Measurements from ENCODE around the gene THRB. TPM values are rescaled to one million over a fixed set of nuclear protein-coding genes. Genes with fewer than 3 reads are reported as not detected.

The THRB gene
- total RNA-seq, 6 donors from 2014 or later: 5.5 to 15.2 (median 12.0) TPM

- Histone ChIP-seq H3K9me3 (no peaks in the 10 kb centered on the region), H3K4me3 (no peak overlapping the region), H3K4me1 (peaks cover 0 to 6% (median 3%) of the 10 kb centered on the region in 4 donors), H3K36me3 (no peaks in the 10 kb centered on the region), H3K27ac (no peak overlapping the region), H3K27me3 (no peaks in the 10 kb centered on the region)
- DNase-seq: no peak
- ATAC-seq (ENCODE audit: low FRiP score in 2 of 2): no peak
- no peak for TF ChIP-seq POLR2A (IDR thresholded peaks at IDR 0.05)
- TF ChIP-seq EP300 (IDR thresholded peaks at IDR 0.05): no peak
- TF ChIP-seq CTCF (IDR thresholded peaks at IDR 0.05): no peak
- no peak for TF ChIP-seq POLR2AphosphoS5 (IDR thresholded peaks at IDR 0.05)
- 95 to 100% methylated on average over 1 of the region's 1 CpG for WGBS, 2 donors
These were observed 107.2 kb downstream of the THRB start for GRCh38 chr3:24387493-24387892.

GRCh38 chr3:24387000-24387399, 107.7 kb downstream of the THRB start:
- no peak for DNase-seq
- TF ChIP-seq POLR2AphosphoS5 (IDR thresholded peaks at IDR 0.05): no peak
- TF ChIP-seq EP300 (IDR thresholded peaks at IDR 0.05): no peak
- TF ChIP-seq CTCF (IDR thresholded peaks at IDR 0.05): no peak
- no peak for TF ChIP-seq POLR2A (IDR thresholded peaks at IDR 0.05)
- no peak overlapping the region for H3K27ac ChIP-seq

GRCh38 chr3:24386458-24386857, 108.2 kb downstream of the THRB start:
- 74 to 82% methylated on average over 3 of the region's 3 CpGs for WGBS, 2 donors
- peaks cover 0 to 6% (median 3%) of the 10 kb centered on the region in 4 donors for H3K4me1 ChIP-seq
- DNase-seq (no peak), ATAC-seq (ENCODE audit: low FRiP score in 2 of 2) (no peak)
- H3K9me3 ChIP-seq: no peaks in the 10 kb centered on the region
- TF ChIP-seq EP300 (IDR thresholded peaks at IDR 0.05) (no peak), POLR2A (IDR thresholded peaks at IDR 0.05) (no peak), CTCF (IDR thresholded peaks at IDR 0.05) (no peak), POLR2AphosphoS5 (IDR thresholded peaks at IDR 0.05) (no peak)
- no peaks in the 10 kb centered on the region for H3K27me3 ChIP-seq
- H3K4me3 ChIP-seq: no peak overlapping the region
- no peak overlapping the region for H3K27ac ChIP-seq
- no peaks in the 10 kb centered on the region for H3K36me3 ChIP-seq

More at GRCh38 chr3:24387000-24387399, 107.7 kb downstream of the THRB start:
- H3K4me3 ChIP-seq: no peak overlapping the region
- no peaks in the 10 kb centered on the region for H3K9me3 ChIP-seq
- ATAC-seq (ENCODE audit: low FRiP score in 2 of 2): no peak
- no peaks in the 10 kb centered on the region for H3K27me3 ChIP-seq
- H3K36me3 ChIP-seq: no peaks in the 10 kb centered on the region
- H3K4me1 ChIP-seq: peaks cover 0 to 6% (median 3%) of the 10 kb centered on the region in 4 donors

- Histone ChIP-seq H3K9me3 (no peaks in the 10 kb centered on the region), H3K4me3 (no peak overlapping the region), H3K4me1 (peaks cover 0 to 8% (median 4%) of the 10 kb centered on the region in 4 donors), H3K27me3 (no peaks in the 10 kb centered on the region), H3K27ac (no peak overlapping the region), H3K36me3 (no peaks in the 10 kb centered on the region)
- 66 to 87% methylated on average over 2 of the region's 2 CpGs for WGBS, 2 donors
- ATAC-seq (ENCODE audit: low FRiP score in 2 of 2): no peak
- TF ChIP-seq EP300 (IDR thresholded peaks at IDR 0.05) (no peak), POLR2AphosphoS5 (IDR thresholded peaks at IDR 0.05) (no peak), POLR2A (IDR thresholded peaks at IDR 0.05) (no peak), CTCF (IDR thresholded peaks at IDR 0.05) (no peak)
- DNase-seq: no peak
These were observed 109.5 kb downstream of the THRB start for GRCh38 chr3:24385012-24385615.

- 97 to 98% methylated on average over 2 of the region's 2 CpGs for WGBS, 2 donors
- TF ChIP-seq POLR2AphosphoS5 (IDR thresholded peaks at IDR 0.05): no peak
- no peak for TF ChIP-seq CTCF (IDR thresholded peaks at IDR 0.05)
- TF ChIP-seq EP300 (IDR thresholded peaks at IDR 0.05): no peak
- no peak for TF ChIP-seq POLR2A (IDR thresholded peaks at IDR 0.05)
- Histone ChIP-seq H3K27me3 (no peaks in the 10 kb centered on the region), H3K4me1 (peaks cover 0 to 7% (median 1%) of the 10 kb centered on the region in 4 donors), H3K9me3 (no peaks in the 10 kb centered on the region), H3K27ac (no peak overlapping the region), H3K4me3 (no peak overlapping the region), H3K36me3 (no peaks in the 10 kb centered on the region)
- no peak for ATAC-seq (ENCODE audit: low FRiP score in 2 of 2)
- DNase-seq: no peak
These were observed 112.0 kb downstream of the THRB start for GRCh38 chr3:24382647-24383046.

Data from upper lobe of left lung (tissue), 6 donors.